HG03139 (cell line): Measurements from ENCODE around the gene MAVS.
"Not testable (repeated sequence)": the region's sequence is repeated elsewhere in the genome, so short reads cannot be mapped to it uniquely, and the experiment has no call there.

Experiments used
- ATAC-seq: cut with Tn5 transposase; IDR thresholded peaks from one replicate; pipeline ENCODE4 v1.9.1; 2021; ENCODE audit not compliant: unreplicated experiment

Gene MAVS

GRCh38 chr20:3847429-3847940 lies 851 bp downstream of the MAVS start:
- no peak for ATAC-seq

DNA sequence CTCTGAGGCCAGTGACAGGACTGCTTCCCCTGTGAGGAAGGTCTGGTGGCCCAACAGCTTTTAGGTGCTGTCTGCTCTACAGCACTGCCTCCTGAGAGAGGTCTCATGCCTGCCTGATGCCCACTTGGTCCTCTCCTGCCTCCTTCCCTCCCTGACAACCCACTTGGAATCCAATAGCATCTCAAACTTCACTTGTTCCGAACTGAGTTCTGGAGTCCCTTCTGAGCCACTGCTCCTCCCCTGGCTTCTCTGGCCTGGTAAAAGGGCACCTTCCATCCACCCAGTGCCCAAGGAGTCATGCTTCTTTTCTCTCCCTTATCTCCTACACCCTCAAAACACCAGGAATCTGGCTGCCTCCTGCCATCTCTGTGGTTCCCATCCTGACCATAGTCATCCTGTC lies 1.9 kb downstream of the MAVS start:
- ATAC-seq = no peak

DNA sequence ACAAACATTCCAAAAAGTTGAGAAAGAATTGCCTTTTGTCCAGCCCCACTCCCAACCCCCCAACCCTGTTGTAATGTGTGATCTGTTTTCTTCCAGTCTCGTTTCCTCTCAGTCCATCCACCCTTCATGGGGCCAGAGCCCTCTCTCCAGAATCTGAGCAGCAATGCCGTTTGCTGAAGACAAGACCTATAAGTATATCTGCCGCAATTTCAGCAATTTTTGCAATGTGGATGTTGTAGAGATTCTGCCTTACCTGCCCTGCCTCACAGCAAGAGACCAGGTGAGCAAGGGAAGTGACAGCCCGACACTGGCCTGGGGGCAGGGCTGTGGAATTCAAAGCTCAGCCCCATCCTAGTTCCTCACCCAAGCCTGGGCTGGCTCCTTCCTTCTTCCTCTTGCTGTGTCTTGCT lies 7.8 kb downstream of the MAVS start:
- ATAC-seq = no peak

DNA sequence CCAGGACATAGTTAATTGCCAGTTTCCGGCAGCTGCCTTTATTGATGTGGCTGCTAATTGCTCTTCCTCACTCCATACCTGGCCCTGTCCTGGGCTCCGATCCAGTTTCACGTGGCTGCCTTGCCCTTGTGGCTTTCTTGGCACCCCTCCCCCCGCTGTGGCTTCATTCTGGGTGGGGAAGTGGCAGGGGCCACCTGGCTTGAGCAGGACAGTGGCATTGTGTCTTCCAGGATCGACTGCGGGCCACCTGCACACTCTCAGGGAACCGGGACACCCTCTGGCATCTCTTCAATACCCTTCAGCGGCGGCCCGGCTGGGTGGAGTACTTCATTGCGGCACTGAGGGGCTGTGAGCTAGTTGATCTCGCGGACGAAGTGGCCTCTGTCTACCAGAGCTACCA lies 10.8 kb downstream of the MAVS start:
- no peak for ATAC-seq

DNA sequence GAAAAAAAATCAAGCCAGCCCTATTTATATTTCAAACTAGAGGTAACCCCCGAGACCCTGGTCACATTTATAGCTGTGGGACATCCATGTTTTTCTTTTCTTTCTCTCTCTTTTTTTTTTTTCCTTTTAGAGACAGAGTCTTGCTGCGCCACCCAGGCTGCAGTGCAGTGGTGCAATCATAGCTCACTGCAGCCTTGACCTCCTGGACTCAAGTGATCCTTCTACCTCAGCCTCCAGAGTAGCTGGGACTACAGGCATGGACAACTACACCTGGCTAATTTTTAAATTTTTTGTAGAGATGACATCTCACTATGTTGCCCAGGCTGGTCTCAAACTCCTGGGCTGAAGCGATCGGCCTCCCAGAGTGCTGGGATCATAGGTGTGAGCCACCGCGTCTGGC lies 12.1 kb downstream of the MAVS start:
- no peak for ATAC-seq

- no peak for ATAC-seq
Measured at GRCh38 chr20:3861191-3861590, 14.6 kb downstream of the MAVS start.

- ATAC-seq = no peak
Measured at GRCh38 chr20:3862333-3862732, 15.7 kb downstream of the MAVS start.

DNA sequence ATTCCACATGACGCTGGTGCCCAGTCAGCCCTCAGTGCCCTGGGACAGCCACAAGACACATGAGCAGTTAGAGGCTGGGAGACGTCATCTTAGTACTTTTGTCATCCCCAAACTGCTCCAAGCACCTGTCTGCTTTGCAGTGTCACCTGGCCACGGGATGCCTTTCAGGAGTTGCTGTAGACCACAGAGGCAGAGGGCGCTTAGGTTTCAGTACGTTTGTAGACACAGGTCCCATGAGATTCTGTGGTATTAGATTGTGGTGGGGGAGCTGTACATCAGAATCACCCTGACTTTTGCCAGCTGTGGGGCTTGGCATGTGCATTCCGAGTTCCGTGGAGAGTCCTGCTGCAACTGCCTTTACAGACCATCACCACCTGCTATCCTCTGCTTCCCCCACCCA lies 16.7 kb downstream of the MAVS start:
- no peak for ATAC-seq

DNA sequence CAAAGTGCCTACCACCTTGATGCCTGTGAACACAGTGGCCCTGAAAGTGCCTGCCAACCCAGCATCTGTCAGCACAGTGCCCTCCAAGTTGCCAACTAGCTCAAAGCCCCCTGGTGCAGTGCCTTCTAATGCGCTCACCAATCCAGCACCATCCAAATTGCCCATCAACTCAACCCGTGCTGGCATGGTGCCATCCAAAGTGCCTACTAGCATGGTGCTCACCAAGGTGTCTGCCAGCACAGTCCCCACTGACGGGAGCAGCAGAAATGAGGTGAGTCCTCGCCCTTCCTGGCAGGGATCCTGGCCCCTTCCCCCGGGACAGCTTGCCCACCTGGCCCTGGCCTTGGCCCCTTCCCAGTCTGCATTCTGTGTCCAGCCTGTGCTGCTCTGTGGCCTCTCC lies 17.9 kb downstream of the MAVS start:
- no peak for ATAC-seq

- no peak for ATAC-seq
Measured at GRCh38 chr20:3865152-3865886, 18.7 kb downstream of the MAVS start.

DNA sequence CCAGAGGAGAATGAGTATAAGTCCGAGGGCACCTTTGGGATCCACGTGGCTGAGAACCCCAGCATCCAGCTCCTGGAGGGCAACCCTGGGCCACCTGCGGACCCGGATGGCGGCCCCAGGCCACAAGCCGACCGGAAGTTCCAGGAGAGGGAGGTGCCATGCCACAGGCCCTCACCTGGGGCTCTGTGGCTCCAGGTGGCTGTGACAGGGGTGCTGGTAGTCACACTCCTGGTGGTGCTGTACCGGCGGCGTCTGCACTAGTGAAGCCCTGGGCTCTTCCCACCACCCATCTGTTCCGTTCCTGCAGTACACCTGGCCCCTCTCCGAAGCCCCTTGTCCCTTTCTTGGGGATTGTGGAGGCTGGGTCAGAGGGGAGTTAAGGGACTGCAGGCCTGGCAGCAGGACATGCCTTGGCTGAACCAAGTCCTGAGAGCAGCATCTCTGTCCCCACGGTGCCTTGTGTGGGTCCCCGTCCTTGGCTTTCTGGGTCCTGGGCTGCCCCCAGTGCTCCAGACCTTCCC lies 19.3 kb downstream of the MAVS start:
- no peak for ATAC-seq

DNA sequence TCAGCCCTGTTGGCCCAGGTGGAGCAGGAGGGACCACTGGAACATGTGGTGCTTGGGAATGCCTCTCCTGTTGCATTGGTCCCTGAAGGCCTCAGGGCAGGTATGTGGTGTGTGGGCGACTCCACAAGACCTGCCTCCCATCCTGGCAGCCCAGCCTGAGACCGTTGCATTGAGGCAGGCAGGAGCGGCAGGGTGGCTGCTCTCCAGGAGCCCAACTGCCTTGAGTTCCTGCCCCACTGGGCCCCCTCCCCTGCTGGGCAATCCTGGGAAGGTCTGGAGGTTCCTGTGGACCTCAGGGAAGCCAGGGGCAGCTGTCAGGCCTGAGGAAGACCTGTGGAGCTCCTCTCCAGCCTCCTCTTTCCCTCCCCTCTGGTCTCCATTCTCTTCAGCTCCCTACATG lies 19.8 kb downstream of the MAVS start:
- ATAC-seq = no peak

GRCh38 chr20:3867802-3868201 lies 21.2 kb downstream of the MAVS start:
- no peak for ATAC-seq

DNA sequence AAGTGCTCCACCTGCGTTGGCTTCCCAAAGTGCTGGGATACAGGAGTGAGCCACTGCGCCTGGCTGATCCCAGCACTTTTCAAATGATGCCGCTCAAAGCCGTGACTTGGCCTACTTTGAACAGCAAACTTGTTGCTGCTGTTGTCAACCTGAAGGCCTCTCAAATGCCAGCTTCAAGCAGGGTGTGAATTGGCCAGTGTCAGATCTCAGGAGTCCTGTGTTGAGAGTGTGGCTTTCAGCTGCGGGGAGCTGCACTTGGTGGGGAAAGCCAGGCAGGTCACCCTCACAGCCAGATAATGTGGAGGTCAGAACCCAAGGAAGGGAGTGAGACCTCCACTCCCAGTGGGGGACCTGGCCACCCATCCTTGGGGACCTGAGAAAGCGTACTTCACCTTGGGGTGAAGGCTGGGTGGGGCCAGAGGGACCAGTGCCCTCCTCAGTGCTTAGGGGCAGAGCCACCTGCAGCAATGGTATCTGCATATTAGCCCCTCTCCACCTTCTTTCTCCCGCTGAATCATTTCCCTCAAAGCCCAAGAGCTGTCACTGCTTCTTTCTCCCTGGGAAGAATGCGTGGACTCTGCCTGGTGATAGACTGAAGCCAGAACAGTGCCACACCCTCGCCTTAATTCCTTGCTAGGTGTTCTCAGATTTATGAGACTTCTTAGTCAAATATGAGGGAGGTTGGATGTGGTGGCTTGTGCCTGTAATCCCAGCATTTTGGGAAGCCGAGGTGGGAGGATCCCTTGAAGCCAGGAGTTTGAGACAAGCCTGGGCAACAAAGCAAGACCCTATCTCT lies 23.4 kb downstream of the MAVS start:
- no peak for ATAC-seq

GRCh38 chr20:3871550-3872265 lies 25.1 kb downstream of the MAVS start:
- ATAC-seq = no peak

GRCh38 chr20:3873507-3873906 lies 26.9 kb downstream of the MAVS start:
- no peak for ATAC-seq

DNA sequence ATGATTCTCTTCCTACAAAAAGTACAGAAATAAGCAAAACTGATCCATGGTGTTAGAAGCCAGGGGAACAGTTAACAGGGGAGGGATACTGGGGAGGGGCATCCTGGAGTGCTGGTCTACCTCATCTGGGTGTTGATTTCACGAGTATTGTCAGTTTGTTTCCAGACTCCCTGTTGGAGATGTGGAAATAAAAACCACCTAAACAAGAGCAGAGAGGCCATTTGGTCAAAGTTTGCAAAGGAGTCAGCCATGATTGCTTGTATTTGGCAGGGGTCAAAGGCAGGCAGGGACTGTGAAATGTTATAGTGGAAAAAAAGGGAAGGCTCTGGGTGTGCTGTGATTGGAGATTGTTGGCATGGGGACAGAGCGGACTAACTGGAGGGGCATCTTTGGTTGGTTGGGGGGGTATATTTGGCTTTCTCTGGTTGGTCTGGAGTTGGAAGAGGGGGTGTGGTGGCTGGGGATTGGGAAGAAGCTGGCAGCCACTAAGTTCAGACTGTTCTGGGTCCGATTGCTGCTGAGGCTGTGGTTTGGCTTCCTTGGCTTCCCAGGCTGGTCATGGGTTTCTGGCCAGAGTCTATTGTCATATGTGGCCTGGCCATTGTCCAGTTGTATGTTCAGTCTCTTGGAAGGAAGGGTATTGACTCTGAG lies 27.7 kb downstream of the MAVS start:
- ATAC-seq = no peak

DNA sequence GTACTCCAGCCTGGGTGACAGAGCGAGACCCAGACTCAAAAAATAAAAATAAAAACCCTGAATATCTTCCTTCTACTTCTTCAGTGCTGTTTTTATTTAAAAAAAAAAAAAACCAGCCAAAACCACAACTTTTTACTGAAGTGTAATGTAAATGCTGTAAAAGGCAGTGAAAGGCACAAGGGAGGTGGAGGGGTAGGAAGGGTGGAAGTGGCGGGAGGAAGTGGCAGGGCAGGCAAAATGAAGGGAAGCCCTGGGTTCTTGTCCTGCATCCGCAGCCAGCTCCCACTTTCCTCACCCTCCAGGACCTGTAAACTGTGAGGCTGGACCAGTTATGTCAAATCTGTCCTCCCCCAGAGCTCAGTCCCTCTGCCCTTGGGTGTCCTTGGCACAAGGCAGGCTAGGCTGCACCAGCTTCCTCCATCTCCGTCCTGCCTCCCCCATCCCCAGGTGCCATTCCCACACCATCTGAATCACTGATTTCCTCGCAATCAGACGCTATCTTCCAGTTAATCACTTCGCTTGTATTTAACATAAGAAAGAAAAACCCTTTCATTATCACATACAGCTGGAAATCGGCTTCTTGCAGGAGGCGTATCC lies 28.8 kb downstream of the MAVS start:
- no peak for ATAC-seq

- ATAC-seq = no peak
Measured at GRCh38 chr20:3876000-3876399, 29.4 kb downstream of the MAVS start.

GRCh38 chr20:3876676-3877075 lies 30.0 kb downstream of the MAVS start:
- no peak for ATAC-seq

- ATAC-seq = not testable (repeated sequence)
Measured at GRCh38 chr20:3878921-3879274, 32.3 kb downstream of the MAVS start.
